K562 (cell line): ENCODE data around the gene NCKAP1. TPM values are rescaled to one million over a fixed set of nuclear protein-coding genes. Genes with fewer than 3 reads are reported as not detected.

Experiments
- CREM ChIP-seq: IDR thresholded peaks from 2 replicates; pipeline ENCODE4 v1.6.1; 2014; ENCODE audit warnings: antibody characterized with exemption, low read depth
- GABPB2 ChIP-seq: fragments of 250-450 bp; sonication (Bioruptor Pico); conservative IDR thresholded peaks from 2 replicates; pipeline ENCODE4 v1.5.1; 2021; ENCODE audit warnings: mild to moderate bottlenecking
- MCM3 ChIP-seq: fragments of 450-650 bp; IDR thresholded peaks from 2 replicates; pipeline ENCODE4 v1.6.1; 2016
- NFE2 ChIP-seq: IDR thresholded peaks from 2 replicates; pipeline ENCODE4 v1.6.1; 2014; ENCODE audit warnings: antibody characterized with exemption, low read depth
- NFRKB ChIP-seq: fragments of 450-650 bp; IDR thresholded peaks from 2 replicates; pipeline ENCODE4 v1.6.1; 2016; ENCODE audit warnings: low read depth
- RBM25 ChIP-seq: fragments of 200-400 bp; formaldehyde crosslinking; IDR thresholded peaks from 2 replicates; pipeline ENCODE4 v1.6.1; 2018; ENCODE audit warnings: low read length, low read depth, moderate library complexity; ENCODE audit not compliant: severe bottlenecking
- SRF ChIP-seq, 2 experiments: fragments of 250-450, 450-650 bp in 1 of 2; sonication (Bioruptor Pico) in 1 of 2; sonication (generic) in 1 of 2; formaldehyde crosslinking; IDR thresholded peaks; 2 replicates each; pipeline versions ENCODE4 v1.5.0 to v1.5.1; 2020 to 2022; ENCODE audit warnings: mild to moderate bottlenecking in 1 of 2, missing genetic modification reagents in 1 of 2
- STAT5A ChIP-seq: IDR thresholded peaks from 2 replicates; pipeline ENCODE4 v1.6.1; 2012; ENCODE audit warnings: low read length, inconsistent platforms, borderline replicate concordance
- TRIM24 ChIP-seq, 2 experiments: fragments of 450-650 bp; IDR thresholded peaks; 2 replicates each; pipeline ENCODE4 v1.6.1; 2016
- ZBTB2 ChIP-seq: fragments of 450-650 bp; IDR thresholded peaks from 2 replicates; pipeline ENCODE4 v1.6.1; 2016; ENCODE audit warnings: antibody characterized with exemption
- polyA plus RNA-seq, 8 experiments: library from polyadenylated mRNA; depleted of rRNA in 4 of 8; stranded (reverse) in 5 of 8; unstranded in 3 of 8; fragments of >200 nt; fragmentation: Nextera tagmentation in 2 of 8; fragmentation: Illumina TruSeq in 1 of 8; extraction: Ambion mirVana in 2 of 8; extraction: Trizol in 1 of 8; gene quantifications; 2 replicates each; pipeline versions ENCODE4 v1.2.1 to v1.2.3, GENCODE V29; 2011 to 2014; ENCODE audit warnings: inconsistent platforms in 1 of 8, missing spikeins in 1 of 8
- total RNA-seq, 7 experiments: library from RNA; depleted of rRNA in 6 of 7; stranded (reverse); fragments of >200 nt in 6 of 7; fragmentation: Illumina TruSeq in 2 of 7; extraction: Trizol in 2 of 7; gene quantifications; 2 replicates each; pipeline versions ENCODE4 v1.2.1 to v1.2.3, GENCODE V29; 2011 to 2021; ENCODE audit warnings: low replicate concordance in 1 of 7
- TF ChIP-seq, protein P1 (sequence below): fragments of 450-650 bp; IDR thresholded peaks from 2 replicates; pipeline ENCODE4 v1.6.1; 2016; ENCODE audit warnings: low read depth, mild to moderate bottlenecking, moderate library complexity
- TF ChIP-seq, protein P2 (sequence below), 2 experiments: IDR thresholded peaks; 2 replicates each; pipeline ENCODE4 v1.6.1; 2011; ENCODE audit warnings: borderline replicate concordance in 1 of 2, control low read depth in 1 of 2, low read depth in 1 of 2, low read length in 1 of 2, mild to moderate bottlenecking in 1 of 2, mixed read lengths in 1 of 2, moderate library complexity in 1 of 2; ENCODE audit not compliant: insufficient read depth in 1 of 2, insufficient read length in 1 of 2, poor library complexity in 1 of 2, severe bottlenecking in 1 of 2; ENCODE audit errors: extremely low read depth in 1 of 2
- TF ChIP-seq, protein P3 (sequence below): fragments of 250-450 bp; sonication (Bioruptor Pico); IDR thresholded peaks from 2 replicates; pipeline ENCODE4 v1.5.0; 2020; ENCODE audit warnings: mild to moderate bottlenecking

The NCKAP1 gene
- total and polyA plus RNA-seq, 9 of the 15 experiments (the other 6 are each of a cell fraction or from before 2014, with no cell fraction given), result 34.0 to 153 (median 88.7) TPM

- TF ChIP-seq STAT5A, result no peak
- 0 out of 2 replicates have a peak, but pooled peaks have one; percentile 56 for TF ChIP-seq ZBTB2
- TF ChIP-seq NFRKB, result 0 out of 2 replicates have a peak, but pooled peaks have one; percentile 18
- peak; percentile 37; the same call in 1 of the 2 replicates for TF ChIP-seq NFE2
- TF ChIP-seq, protein P1, sequence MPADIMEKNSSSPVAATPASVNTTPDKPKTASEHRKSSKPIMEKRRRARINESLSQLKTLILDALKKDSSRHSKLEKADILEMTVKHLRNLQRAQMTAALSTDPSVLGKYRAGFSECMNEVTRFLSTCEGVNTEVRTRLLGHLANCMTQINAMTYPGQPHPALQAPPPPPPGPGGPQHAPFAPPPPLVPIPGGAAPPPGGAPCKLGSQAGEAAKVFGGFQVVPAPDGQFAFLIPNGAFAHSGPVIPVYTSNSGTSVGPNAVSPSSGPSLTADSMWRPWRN, result no peak
- TF ChIP-seq CREM, result 0 out of 2 replicates have a peak, but pooled peaks have one; percentile 21
- no peak for TF ChIP-seq RBM25
- no peak for TF ChIP-seq SRF (CRISPR knock-in tag; IDR thresholded peaks at IDR 0.05)
- TF ChIP-seq MCM3, result no peak
- TF ChIP-seq, protein P2, sequence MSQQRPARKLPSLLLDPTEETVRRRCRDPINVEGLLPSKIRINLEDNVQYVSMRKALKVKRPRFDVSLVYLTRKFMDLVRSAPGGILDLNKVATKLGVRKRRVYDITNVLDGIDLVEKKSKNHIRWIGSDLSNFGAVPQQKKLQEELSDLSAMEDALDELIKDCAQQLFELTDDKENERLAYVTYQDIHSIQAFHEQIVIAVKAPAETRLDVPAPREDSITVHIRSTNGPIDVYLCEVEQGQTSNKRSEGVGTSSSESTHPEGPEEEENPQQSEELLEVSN (IDR thresholded peaks at IDR 0.05; ENCODE audit: borderline replicate concordance in 1 of 2, extremely low read depth in 1 of 2, insufficient read depth in 1 of 2, insufficient read length in 1 of 2, low read depth in 1 of 2, low read length in 1 of 2, poor library complexity in 1 of 2, severe bottlenecking in 1 of 2), result peak in 1 of 2 experiments; percentile 30
- TF ChIP-seq, protein P3, sequence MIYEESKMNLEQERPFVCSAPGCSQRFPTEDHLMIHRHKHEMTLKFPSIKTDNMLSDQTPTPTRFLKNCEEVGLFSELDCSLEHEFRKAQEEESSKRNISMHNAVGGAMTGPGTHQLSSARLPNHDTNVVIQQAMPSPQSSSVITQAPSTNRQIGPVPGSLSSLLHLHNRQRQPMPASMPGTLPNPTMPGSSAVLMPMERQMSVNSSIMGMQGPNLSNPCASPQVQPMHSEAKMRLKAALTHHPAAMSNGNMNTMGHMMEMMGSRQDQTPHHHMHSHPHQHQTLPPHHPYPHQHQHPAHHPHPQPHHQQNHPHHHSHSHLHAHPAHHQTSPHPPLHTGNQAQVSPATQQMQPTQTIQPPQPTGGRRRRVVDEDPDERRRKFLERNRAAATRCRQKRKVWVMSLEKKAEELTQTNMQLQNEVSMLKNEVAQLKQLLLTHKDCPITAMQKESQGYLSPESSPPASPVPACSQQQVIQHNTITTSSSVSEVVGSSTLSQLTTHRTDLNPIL (CRISPR knock-in tag), result no peak
- 0 out of 4 replicates have a peak, but pooled peaks of 1 of the 2 experiments have one; percentile 29 for TF ChIP-seq TRIM24 (IDR thresholded peaks at IDR 0.05)
- no peak for TF ChIP-seq GABPB2
Observed at GRCh38 chr2:182907081-182907830, 131.0 kb downstream of the NCKAP1 start (continued).
